GM18502 (cell line): Measurements from ENCODE around the gene LENG8.

Source experiments
- ATAC-seq: cut with Tn5 transposase; IDR thresholded peaks from one replicate; pipeline ENCODE4 v1.9.1; 2021; ENCODE audit warnings: mild to moderate bottlenecking; ENCODE audit not compliant: unreplicated experiment, poor library complexity

Gene LENG8

DNA sequence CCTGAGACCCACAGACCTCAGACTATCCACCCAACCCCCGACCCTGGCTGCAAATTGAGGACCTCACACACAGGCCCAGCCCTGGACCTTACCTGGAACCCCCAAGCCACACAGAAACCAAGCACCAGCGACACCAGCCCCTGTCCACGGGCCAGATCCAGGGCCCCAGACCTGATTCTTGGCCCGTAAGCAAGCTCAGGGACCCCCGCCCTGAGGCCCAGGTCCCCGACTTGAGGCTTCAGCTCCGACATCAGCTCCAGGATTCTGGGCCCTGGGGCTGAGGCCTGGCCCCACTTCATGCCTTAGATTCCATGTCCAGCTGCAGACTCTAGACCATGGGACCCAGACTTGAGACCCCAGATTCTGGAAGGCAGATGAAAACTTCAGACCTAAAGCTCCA is 27.5 kb upstream of the LENG8 start:
- no peak for ATAC-seq

DNA sequence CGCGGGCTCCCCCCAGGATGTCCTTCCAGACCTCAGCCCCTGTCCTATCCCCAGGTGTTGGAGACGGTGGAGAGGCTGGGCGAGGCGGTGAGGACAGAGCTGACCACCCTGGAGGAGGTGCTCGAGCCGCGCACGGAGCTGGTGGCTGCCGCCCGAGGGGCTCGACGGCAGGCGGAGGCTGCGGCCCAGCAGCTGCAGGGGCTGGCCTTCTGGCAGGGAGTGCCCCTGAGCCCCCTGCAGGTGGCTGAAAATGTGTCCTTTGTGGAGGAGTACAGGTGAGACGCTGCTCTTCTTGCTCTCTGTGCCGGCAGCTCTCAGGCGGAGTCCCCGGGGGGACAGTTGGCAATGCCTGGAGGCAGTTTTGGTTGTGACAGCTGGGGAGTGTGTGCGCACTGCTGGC is 26.9 kb upstream of the LENG8 start:
- ATAC-seq = no peak

DNA sequence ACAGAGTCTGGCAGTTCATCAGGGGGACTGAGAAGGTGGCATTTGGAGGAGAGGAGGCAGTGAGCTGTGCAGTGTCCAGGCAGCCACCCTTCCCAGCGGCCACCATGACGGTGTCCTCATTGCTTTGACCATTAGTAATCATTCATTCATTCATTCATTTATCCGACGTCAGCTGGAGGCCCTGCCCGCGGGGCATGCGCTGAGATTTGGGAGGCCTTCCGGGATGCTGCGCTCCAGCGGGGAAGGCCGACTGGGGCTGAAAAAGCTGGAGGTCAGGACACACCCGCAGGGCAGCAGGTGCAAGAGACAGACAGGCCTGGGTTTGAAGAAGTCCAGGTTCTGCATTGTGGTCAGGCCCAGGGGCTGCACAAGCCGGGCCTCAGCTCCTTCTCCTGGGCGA is 24.8 kb upstream of the LENG8 start:
- no peak for ATAC-seq

DNA sequence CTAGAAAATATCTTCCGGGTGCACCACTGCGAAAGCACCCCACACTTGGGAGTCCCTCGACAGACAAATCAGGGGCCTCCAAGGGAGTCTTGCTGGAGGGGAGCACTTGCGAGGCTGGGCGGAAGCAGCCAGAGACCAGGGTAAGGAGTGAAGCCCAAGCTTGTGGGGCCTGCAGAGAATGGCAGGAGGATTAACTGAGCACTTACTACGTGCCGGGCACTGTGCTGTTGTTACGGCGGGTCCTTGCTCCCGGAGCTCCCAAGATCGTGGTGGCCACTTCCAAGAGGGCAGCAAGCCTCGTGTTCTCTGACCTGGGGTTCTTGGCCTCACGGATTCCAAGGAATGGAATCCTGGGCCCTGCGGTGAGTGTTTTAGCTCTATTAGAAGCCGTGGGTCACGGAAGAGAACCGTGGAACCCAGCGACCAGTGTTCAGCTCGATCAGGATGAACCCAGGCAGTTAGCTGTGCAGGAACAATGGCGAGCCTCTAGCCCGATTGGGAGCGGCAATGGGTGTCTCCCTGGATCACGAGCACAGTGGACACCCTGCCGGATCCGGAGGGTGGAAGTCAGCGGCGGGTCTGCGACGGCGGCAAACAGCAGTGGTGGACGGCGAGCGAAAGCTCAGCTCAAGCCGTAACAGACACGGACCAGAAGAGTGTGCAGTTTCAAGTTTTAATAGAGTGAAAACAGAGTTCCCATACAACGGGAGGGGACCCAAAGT is 24.2 kb upstream of the LENG8 start:
- ATAC-seq = no peak

DNA sequence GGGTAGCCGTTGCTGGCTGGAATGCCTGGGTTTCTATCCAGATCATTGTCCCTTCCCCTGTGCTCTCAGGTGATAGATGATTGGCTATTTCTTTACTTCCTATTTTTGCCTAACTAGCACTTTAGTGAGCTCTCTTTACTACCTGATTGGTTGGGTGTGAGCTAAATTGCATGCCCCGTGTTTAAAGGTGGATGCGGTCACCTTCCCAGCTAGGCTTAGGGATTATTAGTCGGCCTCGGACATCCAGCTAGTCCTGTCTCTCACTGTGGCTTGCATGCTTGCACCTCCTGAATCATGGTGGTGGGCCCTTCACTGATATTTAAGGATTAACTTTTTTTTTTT is 23.6 kb upstream of the LENG8 start:
- ATAC-seq = no peak

DNA sequence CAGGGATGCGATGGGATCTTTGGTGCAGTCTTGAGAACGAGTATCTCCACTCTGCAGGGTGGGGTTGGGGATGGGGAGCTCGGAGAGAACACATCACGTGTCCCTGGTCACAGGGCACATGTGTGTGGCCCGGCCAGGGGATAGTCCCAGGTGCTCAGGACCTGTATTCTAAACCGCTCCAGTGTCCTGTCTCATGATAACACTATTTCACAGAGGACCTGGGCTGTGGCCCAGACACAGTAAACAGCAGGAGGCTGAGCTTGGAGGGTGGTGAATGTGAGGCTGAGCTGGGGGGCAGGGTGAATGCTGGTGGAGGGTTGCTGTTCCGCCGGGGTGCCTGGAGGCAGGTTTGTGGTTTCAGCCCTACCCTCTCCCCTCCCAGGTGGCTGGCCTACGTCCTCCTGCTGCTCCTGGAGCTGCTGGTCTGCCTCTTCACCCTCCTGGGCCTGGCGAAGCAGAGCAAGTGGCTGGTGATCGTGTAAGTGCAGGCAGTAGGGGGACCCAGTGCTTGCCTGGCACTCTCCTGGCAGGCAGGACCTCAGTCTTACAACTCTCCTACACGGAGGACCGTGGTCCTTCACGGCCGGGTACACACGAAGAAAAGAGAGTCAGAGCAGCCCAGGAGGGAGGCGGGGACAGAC is 22.6 kb upstream of the LENG8 start:
- ATAC-seq = no peak

DNA sequence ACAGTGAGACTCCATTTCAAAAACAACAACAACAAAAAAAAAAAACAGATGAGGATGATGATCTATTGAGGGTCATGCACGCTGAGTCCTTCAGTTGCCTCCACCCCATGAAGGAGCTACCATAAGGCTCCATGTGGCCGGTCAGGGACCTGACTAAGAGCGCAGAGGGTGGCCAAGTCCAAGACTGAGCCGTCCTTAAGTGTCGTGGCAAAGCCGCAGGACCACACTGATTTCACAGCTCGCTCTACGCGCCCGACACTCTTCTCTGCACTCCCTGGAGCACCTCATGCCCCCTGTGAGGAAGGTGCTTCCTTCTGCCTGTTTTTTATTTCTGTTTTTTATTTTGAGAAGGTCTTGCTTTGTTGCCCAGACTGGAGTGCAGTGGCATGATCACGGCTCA is 21.4 kb upstream of the LENG8 start:
- no peak for ATAC-seq

DNA sequence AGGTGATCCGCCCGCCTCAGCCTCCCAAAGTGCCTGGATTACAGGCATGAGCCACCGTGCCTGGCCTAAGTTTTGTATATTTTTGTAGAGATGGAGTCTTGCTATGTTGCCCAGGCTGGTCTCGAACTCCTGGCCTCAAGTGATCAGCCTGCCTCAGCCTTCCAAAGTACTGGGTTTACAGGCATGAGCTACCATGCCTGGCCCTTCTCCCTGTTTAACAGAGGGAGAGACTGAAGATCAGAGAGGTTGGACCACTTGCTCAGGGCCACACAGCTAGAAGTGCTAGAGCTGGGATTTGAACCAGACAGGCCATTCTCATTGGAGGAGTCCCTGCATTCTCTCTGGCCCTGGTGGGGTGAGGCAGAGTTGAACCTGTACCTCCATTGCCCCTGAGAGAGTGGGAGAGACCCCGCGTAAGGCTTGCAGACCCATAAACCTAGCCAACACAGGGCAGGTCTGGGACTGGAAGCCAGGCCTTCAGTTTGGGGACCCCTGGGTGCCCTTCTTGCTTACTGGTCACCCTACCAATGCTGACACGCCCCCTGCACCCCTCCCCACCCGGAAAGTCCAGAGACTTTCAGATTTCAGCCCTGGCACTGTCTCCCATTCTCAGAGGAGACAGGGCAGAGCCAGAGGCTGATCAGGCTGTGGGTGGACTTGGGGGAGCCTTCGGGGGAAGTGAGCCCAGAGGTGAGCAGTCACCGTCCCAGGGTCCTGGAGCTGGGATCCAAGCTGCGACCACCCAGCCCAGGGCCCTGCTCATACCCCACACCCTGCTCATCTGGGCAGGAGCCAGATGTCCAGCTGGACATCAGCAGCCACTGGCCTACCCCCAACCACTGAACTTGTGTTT is 20.4 kb upstream of the LENG8 start:
- ATAC-seq = no peak

DNA sequence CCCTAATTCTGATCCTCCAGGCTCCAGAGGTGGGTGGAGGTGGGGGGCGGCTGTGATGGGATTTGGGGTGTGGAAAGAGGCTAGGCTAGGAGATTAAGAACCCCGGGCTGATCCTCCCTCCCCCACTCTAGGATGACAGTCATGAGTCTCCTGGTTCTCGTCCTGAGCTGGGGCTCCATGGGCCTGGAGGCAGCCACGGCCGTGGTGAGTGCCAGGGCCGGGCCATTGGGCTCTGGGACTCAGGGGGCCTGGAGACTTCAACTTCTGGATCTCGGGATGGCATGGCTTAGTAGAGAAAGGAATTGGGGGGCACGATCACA is 19.9 kb upstream of the LENG8 start:
- no peak for ATAC-seq

DNA sequence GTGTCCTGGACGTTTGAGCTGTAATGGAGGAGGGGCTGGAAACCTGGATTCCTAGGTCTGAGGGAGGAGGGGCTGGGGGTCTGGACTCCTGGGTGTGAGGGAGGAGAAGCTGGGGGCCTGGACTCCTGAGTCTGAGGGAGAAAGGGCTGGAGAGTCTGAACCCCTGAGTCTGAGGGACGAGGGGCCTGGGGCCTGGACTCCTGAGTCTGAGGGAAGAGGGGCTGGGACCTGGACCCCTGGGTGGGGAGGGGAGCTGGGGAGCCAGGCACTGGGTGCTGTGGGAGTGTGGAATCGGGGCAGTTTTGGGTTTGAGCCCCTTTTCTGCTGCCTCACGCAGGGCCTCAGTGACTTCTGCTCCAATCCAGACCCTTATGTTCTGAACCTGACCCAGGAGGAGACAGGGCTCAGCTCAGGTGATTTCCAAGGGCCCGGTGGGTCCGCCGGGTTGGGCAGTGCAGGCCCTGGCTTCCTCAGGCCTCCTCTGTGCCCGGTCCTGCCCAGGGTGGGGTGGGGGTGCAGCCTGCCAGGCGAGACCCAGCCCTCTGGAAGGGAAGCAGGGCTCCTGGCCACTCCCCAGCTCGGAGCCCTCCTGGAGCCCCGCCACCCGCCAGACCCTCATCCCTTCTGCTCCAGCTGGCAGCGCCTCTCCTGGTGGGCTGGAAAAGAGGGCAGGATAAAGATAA is 19.3 kb upstream of the LENG8 start:
- ATAC-seq = no peak

DNA sequence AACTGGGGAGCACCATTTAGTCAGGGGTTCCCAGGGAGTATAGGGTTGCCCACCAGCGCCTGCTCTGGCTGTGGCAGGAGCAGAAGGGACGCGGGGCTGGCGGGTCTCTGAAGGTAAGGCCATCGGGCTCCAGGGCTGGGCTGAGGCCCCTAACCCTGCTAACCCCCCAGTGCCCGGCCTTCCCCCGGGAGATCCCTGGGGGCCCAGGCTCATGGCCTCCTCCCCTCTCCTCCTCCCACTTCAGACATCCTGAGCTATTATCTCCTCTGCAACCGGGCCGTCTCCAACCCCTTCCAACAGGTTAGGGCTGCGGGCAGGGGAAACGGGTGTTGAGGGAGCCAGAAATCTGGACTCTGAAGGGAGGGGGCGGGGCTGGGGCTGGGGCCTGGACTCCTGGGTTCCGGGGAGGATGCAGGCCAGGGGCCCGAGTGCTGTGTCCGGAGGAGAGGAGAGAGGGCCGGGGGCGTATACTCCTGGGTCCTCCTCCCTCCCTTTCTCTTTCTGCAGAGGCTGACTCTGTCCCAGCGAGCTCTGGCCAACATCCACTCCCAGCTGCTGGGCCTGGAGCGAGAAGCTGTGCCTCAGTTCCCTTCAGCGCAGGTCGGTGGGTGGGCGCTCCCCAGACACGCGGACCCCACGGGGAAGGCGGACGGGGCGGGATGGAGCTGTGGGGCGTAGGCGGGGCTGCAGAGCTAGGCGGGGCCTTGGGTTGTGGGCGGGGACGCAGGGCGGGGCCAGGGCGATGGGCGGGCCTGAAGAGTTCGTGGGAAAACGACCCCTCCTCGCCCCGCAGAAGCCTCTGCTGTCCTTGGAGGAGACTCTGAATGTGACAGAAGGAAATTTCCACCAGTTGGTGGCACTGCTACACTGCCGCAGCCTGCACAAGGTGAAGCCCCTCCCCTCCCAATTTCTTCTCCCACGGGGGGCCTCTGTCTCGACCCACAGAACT is 18.4 kb upstream of the LENG8 start:
- no peak for ATAC-seq

DNA sequence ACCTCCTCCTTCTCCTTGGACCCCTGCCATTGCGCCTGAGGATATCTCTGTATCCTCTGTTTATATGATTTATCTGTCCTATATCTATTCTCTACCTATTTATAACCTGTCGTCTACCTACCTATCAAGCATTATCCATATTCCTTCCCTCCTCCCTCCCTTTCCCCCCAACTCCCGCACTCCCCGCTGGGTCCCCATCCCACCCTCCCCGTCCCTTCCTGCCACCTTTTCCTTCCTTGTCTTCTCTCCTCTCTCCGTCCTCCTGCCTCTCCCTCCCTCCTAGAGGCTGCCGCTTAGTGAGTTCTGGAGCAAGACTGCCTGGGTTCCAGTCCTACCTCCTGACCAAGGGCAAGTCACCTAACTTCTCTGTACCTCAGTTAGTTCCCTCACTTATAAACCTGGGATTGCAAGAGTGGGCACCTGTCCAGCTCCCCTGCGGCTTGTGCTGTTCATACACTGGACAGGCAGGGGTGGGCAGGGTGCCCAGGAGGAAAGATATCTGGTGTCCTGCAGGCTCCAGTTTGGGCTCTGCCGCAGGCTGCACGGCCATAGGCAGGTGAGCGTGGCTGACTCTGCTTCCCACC is 17.7 kb upstream of the LENG8 start:
- no peak for ATAC-seq

DNA sequence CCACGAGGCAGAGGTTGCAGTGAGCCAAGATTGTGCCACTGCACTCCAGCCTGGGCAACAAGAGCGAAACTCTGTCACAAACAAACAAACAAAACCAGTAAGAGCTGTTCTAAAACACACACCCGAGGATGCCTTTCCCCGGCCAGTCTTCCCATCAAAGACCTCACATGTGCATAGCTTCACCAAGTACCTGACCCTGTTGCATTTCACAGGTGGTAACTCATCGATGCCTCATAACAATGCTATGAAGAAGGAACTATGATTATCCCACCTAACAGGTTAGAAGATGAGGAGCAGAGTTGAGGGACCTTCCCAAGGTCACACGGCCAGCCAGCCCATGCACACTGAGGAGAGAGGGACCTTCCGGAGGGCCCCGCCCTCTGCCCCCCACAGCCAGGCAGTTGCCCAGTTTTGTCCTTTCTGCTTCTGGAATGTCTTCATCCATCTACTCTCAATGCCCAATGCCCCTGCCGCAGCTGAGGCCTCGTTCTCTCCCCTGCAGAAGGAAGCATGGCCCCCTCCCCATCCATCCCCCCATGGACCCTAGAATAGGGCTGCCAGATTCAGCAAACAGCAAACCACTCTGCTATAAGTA is 16.8 kb upstream of the LENG8 start:
- ATAC-seq = no peak

DNA sequence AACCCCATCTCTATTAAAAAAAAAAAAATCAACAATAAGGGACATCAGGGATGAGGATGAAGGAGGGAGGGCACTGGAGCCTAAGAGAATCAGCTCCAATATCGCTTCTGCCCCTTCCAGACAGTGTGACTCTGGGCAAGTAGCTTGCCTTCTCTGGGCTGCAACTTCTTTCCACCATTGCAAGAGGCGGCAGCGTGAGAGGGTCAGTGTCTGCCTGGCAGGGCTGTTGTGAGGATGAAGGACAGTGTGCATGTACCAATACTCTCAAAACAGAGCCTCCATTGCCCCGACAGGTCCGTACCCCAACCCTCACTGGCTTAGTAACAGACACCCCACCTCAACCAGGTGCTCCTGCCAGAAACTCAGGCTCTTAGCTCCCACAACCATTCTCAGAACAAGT is 15.3 kb upstream of the LENG8 start:
- ATAC-seq = no peak

DNA sequence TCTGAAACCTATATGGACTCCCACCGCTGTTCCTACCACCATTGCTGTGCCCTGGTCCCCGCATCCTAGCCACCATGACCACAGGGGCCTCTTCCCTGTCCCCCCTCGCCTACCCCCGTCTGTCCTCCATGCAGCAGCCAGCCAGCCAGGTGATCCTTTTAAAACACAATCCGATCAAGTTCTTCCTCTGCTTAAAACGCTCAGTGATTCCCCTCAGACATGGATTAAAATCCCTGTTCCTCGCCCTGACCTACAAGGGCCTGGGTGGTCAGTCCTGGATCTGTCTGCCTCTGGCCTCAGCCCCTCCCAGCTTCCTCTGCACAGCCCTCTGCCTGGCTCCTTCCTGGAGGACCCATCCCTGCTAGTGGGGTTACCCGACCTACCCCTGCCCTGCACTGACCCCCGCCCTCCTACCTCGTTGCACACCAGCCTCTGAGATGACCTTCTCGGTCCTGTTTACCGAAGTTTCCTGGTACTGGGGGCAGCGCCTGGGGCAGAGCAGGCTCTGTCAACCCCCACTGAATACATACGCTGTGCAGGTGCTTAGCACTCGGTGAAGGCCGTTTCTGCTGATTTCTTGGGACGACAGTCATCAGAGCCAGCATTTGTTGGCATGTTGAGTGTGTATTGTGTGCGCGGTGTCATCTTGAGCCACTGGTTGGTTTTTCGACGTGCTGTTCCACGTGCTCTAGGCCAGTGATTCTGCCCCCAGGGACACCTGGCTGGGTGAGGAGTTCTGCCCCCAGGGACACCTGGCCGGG is 14.7 kb upstream of the LENG8 start:
- no peak for ATAC-seq

DNA sequence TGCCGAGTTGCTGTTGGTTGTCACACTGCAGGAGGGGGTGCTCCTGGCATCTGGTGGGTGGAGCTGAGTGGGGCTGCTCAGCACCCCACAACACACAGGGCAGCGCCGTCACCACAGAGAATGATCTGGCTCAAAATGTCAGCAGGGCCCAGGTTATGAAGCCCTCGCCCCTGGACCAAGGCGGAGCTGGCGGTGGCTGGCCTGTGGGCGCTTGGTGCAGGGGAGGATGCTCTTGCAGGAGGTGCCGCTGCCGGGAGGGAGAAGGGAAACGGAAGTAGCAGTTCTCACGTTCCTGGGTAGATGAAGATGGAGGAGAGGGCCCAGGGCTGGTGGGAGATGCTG is 14.2 kb upstream of the LENG8 start:
- no peak for ATAC-seq

DNA sequence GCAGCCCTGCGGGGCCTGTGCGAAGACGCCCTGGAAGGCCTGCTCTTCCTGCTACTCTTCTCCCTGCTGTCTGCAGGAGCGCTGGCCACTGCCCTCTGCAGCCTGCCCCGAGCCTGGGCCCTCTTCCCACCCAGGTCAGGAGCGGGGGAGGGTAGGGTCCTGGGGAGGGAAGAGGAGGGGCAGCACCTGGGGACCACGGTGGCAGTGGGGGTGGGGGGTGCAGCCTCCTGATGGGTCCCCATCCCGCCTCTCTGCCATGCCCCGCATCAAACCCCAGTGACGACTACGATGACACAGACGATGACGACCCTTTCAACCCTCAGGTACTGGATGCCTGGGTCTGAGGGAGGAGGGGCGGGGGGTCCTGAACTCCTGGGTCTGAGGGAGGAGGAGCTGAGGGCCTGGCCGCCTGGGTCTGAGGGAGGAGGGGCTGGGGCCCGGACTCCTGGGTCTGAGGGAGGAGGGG is 13.4 kb upstream of the LENG8 start:
- no peak for ATAC-seq

DNA sequence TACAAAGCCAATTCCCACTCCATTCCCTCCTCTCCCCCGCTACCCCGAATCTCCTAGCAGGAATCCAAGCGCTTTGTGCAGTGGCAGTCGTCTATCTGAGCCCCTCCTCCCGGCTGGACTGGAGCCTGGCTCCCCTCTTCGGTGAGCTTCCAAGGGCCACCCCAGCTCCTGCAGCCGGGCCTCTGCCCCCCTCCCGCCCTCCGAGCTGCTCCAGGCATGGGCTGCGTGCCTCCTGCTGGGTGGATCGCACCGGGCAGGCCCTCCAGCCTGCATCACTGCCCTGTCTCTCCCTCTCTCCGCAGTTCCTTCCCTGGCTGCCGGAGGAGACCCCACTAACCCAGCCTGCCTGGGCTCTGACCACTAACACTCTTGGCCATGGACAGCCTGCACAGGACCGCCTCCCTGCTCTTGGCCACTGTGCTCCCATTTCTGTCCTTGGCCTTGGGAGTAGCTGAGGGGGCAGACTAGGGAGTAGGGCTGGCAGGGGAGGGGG is 12.9 kb upstream of the LENG8 start:
- no peak for ATAC-seq
